GM18507 (cell line): Measurements from ENCODE around the gene RAB30.
A peak's percentile ranks its signal among the peaks of the same experiment; 100 is the strongest.

ENCODE experiments used
- DNase-seq: peaks from one replicate; pipeline ENCODE4 v3.0.0; 2011; ENCODE audit warnings: low read depth; ENCODE audit not compliant: insufficient read length; ENCODE audit errors: extremely low spot score
- FAIRE-seq: peaks from 2 replicates; lab custom pipeline; 2011; peaks lifted over from hg19 to GRCh38; lab: Jason Lieb, UNC

The RAB30 gene

DNA sequence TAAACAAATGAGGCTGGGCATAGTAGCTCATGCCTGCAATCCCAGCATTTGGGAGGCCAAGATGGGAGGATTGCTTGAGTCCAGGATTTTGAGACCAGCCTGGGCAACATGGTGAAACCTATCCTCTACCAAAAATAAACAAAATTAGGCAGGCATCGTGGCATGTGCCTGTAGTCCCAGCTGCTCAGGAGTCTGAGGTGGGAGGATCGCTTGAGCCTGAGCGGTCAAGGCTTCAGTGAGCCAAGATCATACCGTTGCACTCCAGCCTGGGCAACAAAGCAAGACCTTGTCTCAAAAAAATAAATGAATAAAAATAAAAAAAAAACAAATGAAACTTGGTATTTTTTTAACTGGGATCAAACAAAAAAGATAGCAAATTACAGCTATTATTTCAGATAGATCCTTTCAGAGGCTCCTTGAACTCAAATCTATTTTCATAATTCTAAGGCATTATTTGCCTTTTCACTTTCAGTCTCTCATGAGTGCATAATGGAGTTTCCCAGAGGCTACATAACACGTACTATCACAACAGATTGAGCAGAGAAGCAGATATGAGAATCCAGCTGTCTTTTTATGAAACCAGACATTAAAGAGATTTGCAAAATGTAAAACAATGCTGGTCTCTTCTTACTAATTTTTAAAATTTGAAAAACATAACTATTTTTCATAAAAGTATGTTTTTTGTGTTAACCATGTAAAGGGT, 147.0 kb downstream of the RAB30 start:
- no peak for DNase-seq
- peak; percentile 75 for FAIRE-seq
